Cardiac muscle cell (in vitro differentiated cells and primary cell): Measurements from ENCODE around the gene PTH1R. TPM values are rescaled to one million over a fixed set of nuclear protein-coding genes. Genes with fewer than 3 reads are reported as not detected.

ENCODE experiments used
- DNase-seq, 2 donors: peaks; one replicate each; pipeline versions ENCODE4 v3.0.0 to v3.0.0-alpha.2; 2010 to 2017; ENCODE audit warnings: low read depth in 1 of 2, low spot score in 1 of 2
- H3K27ac ChIP-seq: fragments of 200-600 bp; sonication (generic); 2 replicates; pipeline ENCODE4 v1.5.1; 2016
- H3K27me3 ChIP-seq: fragments of 200-600 bp; sonication (generic); 2 replicates; pipeline ENCODE4 v1.6.0; 2016; ENCODE audit warnings: control low read depth
- H3K36me3 ChIP-seq: fragments of 200-600 bp; sonication (generic); 2 replicates; pipeline ENCODE4 v1.5.1; 2016; ENCODE audit warnings: control low read depth
- H3K4me1 ChIP-seq: fragments of 200-600 bp; sonication (generic); 2 replicates; pipeline ENCODE4 v1.8.1; 2017; ENCODE audit warnings: low read depth, mild to moderate bottlenecking, mixed run types
- H3K4me3 ChIP-seq: fragments of 200-600 bp; sonication (generic); 2 replicates; pipeline ENCODE4 v1.5.1; 2016; ENCODE audit warnings: mild to moderate bottlenecking
- H3K9me3 ChIP-seq: fragments of 200-600 bp; sonication (generic); 2 replicates; pipeline ENCODE4 v1.5.1; 2017; ENCODE audit warnings: low read depth, mild to moderate bottlenecking, control low read depth
- CTCF ChIP-seq: IDR thresholded peaks from 2 replicates; pipeline ENCODE4 v1.5.1; 2012; ENCODE audit warnings: low read depth, mild to moderate bottlenecking, low read length
- polyA plus RNA-seq: library from polyadenylated mRNA; unstranded; fragments of >200 nt; fragmentation: Nextera tagmentation; extraction: Ambion mirVana; gene quantifications from 2 replicates; pipeline ENCODE4 v1.2.1, GENCODE V29; 2016
- total RNA-seq: library from RNA; depleted of rRNA; stranded (reverse); fragments of >200 nt; gene quantifications from 2 replicates; pipeline ENCODE4 v1.2.3, GENCODE V29; 2016

Gene PTH1R
- total and polyA plus RNA-seq, 2 experiments from 2014 or later, result 112 to 121 TPM

- Histone ChIP-seq H3K27me3 (no peaks in the 10 kb centered on the region), H3K4me3 (no peak overlapping the region), H3K36me3 (no peaks in the 10 kb centered on the region), H3K27ac (peak overlapping the region; percentile 84), H3K4me1 (peaks cover 70% of the 10 kb centered on the region), H3K9me3 (no peaks in the 10 kb centered on the region)
- peak in 1 of 2 donors; percentile 93 for DNase-seq
- TF ChIP-seq CTCF, result no peak
Observed at GRCh38 chr3:46948830-46949671, 71.5 kb downstream of the PTH1R start.

- Histone ChIP-seq H3K27ac (no peak overlapping the region), H3K4me1 (peaks cover 60% of the 10 kb centered on the region), H3K27me3 (no peaks in the 10 kb centered on the region), H3K9me3 (no peaks in the 10 kb centered on the region), H3K36me3 (no peaks in the 10 kb centered on the region), H3K4me3 (no peak overlapping the region)
- no peak for TF ChIP-seq CTCF
- DNase-seq, result no peak
Observed at GRCh38 chr3:46950177-46950576, 72.7 kb downstream of the PTH1R start.

GRCh38 chr3:46950650-46951241, 73.2 kb downstream of the PTH1R start:
- Histone ChIP-seq H3K4me1 (peaks cover 64% of the 10 kb centered on the region), H3K27me3 (no peaks in the 10 kb centered on the region), H3K4me3 (no peak overlapping the region), H3K9me3 (no peaks in the 10 kb centered on the region), H3K27ac (no peak overlapping the region), H3K36me3 (no peaks in the 10 kb centered on the region)
- TF ChIP-seq CTCF, result no peak
- no peak for DNase-seq

GRCh38 chr3:46952813-46953212, 75.3 kb downstream of the PTH1R start:
- H3K27me3 ChIP-seq, result no peaks in the 10 kb centered on the region
- no peaks in the 10 kb centered on the region for H3K9me3 ChIP-seq
- DNase-seq, result no peak
- peaks cover 48% of the 10 kb centered on the region for H3K4me1 ChIP-seq
- H3K4me3 ChIP-seq, result no peak overlapping the region
- peak overlapping the region; percentile 56 for H3K27ac ChIP-seq
- H3K36me3 ChIP-seq, result no peaks in the 10 kb centered on the region
- no peak for TF ChIP-seq CTCF

Other genes with a start within 250 kb of the PTH1R start
- gene ALS2CL, start 184.0 kb upstream of the PTH1R start, total RNA-seq, result 3.0 and 11.4 TPM in 2 replicates
- 2.2 and 10.8 TPM in 2 replicates for gene ALS2CL, start 184.0 kb upstream of the PTH1R start, polyA plus RNA-seq
- gene TMIE, start 176.3 kb upstream of the PTH1R start, total RNA-seq, result 0.63 and 0.85 TPM in 2 replicates
- gene TMIE, start 176.3 kb upstream of the PTH1R start, polyA plus RNA-seq, result 0.53 and 0.91 TPM in 2 replicates
- 3.2 and 4.1 TPM in 2 replicates for gene PRSS50, start 159.9 kb upstream of the PTH1R start, total RNA-seq
- gene PRSS50, start 159.9 kb upstream of the PTH1R start, polyA plus RNA-seq, result 1.9 and 2.0 TPM in 2 replicates
- gene MYL3, start 14.3 kb upstream of the PTH1R start, total RNA-seq, result 2,390 and 3,091 TPM in 2 replicates
- 2,590 and 3,027 TPM in 2 replicates for gene MYL3, start 14.3 kb upstream of the PTH1R start, polyA plus RNA-seq
- 43.9 and 53.8 TPM in 2 replicates for gene CCDC12, start 99.0 kb downstream of the PTH1R start, total RNA-seq
- 73.1 and 78.4 TPM in 2 replicates for gene CCDC12, start 99.0 kb downstream of the PTH1R start, polyA plus RNA-seq
- 10.6 and 14.2 TPM in 2 replicates for gene NBEAL2, start 101.9 kb downstream of the PTH1R start, total RNA-seq
- 7.8 and 8.3 TPM in 2 replicates for gene NBEAL2, start 101.9 kb downstream of the PTH1R start, polyA plus RNA-seq